Gastroesophageal sphincter (tissue), 3 donors: ENCODE measurements around the gene NKD1.

Experiments
- EP300 ChIP-seq: sonication (generic); formaldehyde crosslinking; IDR thresholded peaks from one replicate; pipeline ENCODE4 v1.6.1; 2017; ENCODE audit warnings: antibody characterized with exemption, mild to moderate bottlenecking
- TF ChIP-seq, protein P1 (sequence below), 4 experiments: fragments of 200-600 bp in 2 of 4; fragments of 450-650 bp in 2 of 4; sonication (generic) in 1 of 4; IDR thresholded peaks; one replicate each; pipeline ENCODE4 v1.5.1; 2017 to 2019; ENCODE audit warnings: antibody characterized with exemption in 4 of 4, mild to moderate bottlenecking in 2 of 4, moderate library complexity in 2 of 4

DNA sequence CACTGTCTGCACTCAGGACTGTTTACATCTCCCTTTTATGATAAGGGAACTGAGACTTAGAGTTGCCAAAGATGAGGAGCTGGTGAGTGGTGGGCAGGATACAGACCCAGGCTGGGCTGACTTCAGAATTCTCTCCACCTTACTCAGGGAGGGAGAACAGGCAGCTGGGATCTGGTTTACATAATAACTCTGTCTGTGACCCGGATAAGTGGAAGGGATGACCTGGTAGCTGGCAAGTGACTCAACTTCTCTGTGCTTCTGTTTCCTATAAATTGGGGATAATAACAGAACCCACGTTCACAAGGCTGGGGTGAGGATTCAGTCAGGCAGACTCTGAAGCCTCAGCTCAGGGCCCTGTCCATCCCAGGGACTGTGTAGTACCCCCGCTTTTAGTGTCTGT is 130.3 kb downstream of the NKD1 start:
- TF ChIP-seq, protein P1, sequence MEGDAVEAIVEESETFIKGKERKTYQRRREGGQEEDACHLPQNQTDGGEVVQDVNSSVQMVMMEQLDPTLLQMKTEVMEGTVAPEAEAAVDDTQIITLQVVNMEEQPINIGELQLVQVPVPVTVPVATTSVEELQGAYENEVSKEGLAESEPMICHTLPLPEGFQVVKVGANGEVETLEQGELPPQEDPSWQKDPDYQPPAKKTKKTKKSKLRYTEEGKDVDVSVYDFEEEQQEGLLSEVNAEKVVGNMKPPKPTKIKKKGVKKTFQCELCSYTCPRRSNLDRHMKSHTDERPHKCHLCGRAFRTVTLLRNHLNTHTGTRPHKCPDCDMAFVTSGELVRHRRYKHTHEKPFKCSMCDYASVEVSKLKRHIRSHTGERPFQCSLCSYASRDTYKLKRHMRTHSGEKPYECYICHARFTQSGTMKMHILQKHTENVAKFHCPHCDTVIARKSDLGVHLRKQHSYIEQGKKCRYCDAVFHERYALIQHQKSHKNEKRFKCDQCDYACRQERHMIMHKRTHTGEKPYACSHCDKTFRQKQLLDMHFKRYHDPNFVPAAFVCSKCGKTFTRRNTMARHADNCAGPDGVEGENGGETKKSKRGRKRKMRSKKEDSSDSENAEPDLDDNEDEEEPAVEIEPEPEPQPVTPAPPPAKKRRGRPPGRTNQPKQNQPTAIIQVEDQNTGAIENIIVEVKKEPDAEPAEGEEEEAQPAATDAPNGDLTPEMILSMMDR (IDR thresholded peaks at IDR 0.05), result no peak
- no peak for TF ChIP-seq EP300
